ENCODE measurements around the gene PAF1. TPM values are rescaled to one million over a fixed set of nuclear protein-coding genes. Genes with fewer than 3 reads are reported as not detected.

Gene PAF1
- total and polyA plus RNA-seq, 2 donors (not counting 1 experiment from before 2014, with no cell fraction given): 46.4 to 65.5 TPM

DNA sequence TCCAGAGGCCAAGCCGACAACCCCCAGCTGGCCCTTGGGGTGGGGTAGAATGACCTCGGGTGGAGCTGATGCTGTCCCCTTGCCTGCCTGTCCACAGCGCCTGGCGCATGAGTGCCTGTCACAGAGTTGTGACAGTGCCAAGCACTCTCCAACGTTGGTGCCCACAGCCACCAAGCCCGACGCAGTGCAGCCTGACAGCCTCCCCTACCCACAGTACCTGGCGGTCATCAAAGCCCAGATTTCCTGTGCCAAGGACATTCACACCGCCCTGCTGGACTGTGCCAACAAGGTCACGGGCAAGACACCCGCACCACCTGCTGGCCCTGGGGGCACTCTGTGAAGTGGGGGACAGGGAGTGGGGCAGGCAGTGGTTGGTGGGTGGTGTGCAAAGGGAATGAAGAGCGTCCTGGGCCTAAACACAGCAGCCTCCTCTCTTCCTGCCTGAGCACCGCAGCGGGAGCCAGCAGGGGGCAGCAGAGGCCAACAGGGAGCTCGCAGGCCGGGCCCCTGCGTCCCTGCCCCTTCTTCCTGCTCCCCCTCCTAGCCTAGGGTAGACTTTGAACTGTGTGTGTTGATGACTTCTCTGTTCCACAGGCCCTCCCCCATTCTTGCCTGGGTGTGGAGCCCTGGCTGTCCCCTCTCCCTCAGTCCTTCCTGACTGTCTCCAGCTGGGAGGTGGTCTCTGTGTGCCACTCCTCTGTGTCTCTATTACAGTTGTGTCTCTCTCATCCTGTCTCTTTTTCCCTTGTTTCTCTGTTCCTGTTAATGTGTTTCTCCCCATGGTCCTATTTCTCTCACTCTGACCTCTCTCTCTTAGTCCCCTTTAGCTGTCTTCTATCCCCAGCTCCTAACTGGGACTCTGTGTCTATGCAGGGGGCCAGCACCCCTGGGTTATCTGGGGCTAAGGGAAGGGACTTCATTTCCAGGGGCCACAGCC lies 6.7 kb upstream of the PAF1 start:
- Histone ChIP-seq H3K9me3 (ENCODE audit: control insufficient read depth, insufficient read depth, low read depth, low read length) (no peaks in the 10 kb centered on the region), H3K27ac (ENCODE audit: insufficient read depth, low read length) (peak overlapping the region; percentile 83), H3K79me2 (ENCODE audit: control insufficient read depth, insufficient read depth, low read length) (peaks cover 2% of the 10 kb centered on the region), H3K9ac (ENCODE audit: insufficient read depth, low read length) (peak overlapping the region; percentile 54), H2AFZ (ENCODE audit: low read length) (no peak overlapping the region), H3K36me3 (ENCODE audit: control insufficient read depth, insufficient read depth, low read length) (peaks cover 10% of the 10 kb centered on the region), H3K4me3 (replicated peaks in 1 of 4; ENCODE audit: control extremely low read depth in 1 of 4, insufficient read depth in 1 of 4, low read depth in 3 of 4, low read length in 4 of 4) (peak overlapping the region in 1 of 4 experiments; percentile 1), H3K27me3 (ENCODE audit: control insufficient read depth, insufficient read depth, low read length) (no peaks in the 10 kb centered on the region), H3K4me2 (ENCODE audit: extremely low read depth, insufficient read depth, low read length) (no peak overlapping the region), H4K20me1 (ENCODE audit: control insufficient read depth, extremely low read depth, insufficient read depth, low read length) (no peaks in the 10 kb centered on the region), H3K4me1 (ENCODE audit: control insufficient read depth, extremely low read depth, insufficient read depth, low read length) (peaks cover 28% of the 10 kb centered on the region)
- TF ChIP-seq EZH2 (IDR thresholded peaks at IDR 0.05; ENCODE audit: low read length, missing control alignments): no peak
- TF ChIP-seq, protein P1, sequence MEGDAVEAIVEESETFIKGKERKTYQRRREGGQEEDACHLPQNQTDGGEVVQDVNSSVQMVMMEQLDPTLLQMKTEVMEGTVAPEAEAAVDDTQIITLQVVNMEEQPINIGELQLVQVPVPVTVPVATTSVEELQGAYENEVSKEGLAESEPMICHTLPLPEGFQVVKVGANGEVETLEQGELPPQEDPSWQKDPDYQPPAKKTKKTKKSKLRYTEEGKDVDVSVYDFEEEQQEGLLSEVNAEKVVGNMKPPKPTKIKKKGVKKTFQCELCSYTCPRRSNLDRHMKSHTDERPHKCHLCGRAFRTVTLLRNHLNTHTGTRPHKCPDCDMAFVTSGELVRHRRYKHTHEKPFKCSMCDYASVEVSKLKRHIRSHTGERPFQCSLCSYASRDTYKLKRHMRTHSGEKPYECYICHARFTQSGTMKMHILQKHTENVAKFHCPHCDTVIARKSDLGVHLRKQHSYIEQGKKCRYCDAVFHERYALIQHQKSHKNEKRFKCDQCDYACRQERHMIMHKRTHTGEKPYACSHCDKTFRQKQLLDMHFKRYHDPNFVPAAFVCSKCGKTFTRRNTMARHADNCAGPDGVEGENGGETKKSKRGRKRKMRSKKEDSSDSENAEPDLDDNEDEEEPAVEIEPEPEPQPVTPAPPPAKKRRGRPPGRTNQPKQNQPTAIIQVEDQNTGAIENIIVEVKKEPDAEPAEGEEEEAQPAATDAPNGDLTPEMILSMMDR (conservative IDR thresholded peaks at IDR 0.05 in 1 of 2, IDR thresholded peaks at IDR 0.05 in 1 of 2; ENCODE audit: low read depth in 1 of 2, low read length in 2 of 2): peak; percentile 88 to 92
- DNase-seq (ENCODE audit: low read depth in 2 of 2): peak; percentile 63 to 88

DNA sequence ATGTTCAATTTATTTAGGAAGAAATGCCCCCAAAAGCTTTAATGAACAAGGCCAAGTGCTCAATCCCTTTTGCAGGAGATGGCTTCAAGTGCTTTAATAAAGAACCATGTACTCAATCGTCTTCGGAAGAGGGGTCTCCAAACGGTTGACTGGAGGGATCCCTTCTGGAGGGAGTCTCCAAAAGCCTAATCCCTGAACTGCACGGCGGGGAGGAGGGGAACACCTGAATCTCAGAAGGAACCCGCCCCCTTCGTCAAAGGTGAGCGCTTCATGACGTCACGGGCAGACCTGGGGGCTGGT lies 505 bp downstream of the PAF1 start:
- peak overlapping the region; percentile 99 for H3K27ac ChIP-seq (ENCODE audit: insufficient read depth, low read length)
- no peak overlapping the region for H2AFZ ChIP-seq (ENCODE audit: low read length)
- TF ChIP-seq, protein P1 (conservative IDR thresholded peaks at IDR 0.05 in 1 of 2, IDR thresholded peaks at IDR 0.05 in 1 of 2; ENCODE audit: low read depth in 1 of 2, low read length in 2 of 2): no peak
- no peak for TF ChIP-seq EZH2 (IDR thresholded peaks at IDR 0.05; ENCODE audit: low read length, missing control alignments)
- H3K27me3 ChIP-seq (ENCODE audit: control insufficient read depth, insufficient read depth, low read length): no peaks in the 10 kb centered on the region
- DNase-seq (ENCODE audit: low read depth in 2 of 2): peak in 1 of 2 donors; percentile 9
- peaks cover 27% of the 10 kb centered on the region for H3K79me2 ChIP-seq (ENCODE audit: control insufficient read depth, insufficient read depth, low read length)
- peak overlapping the region; percentile 77 to 98 (median 92) for H3K4me3 ChIP-seq (replicated peaks in 1 of 4; ENCODE audit: control extremely low read depth in 1 of 4, insufficient read depth in 1 of 4, low read depth in 3 of 4, low read length in 4 of 4)
- H3K4me1 ChIP-seq (ENCODE audit: control insufficient read depth, extremely low read depth, insufficient read depth, low read length): peaks cover 10% of the 10 kb centered on the region
- no peaks in the 10 kb centered on the region for H4K20me1 ChIP-seq (ENCODE audit: control insufficient read depth, extremely low read depth, insufficient read depth, low read length)
- H3K36me3 ChIP-seq (ENCODE audit: control insufficient read depth, insufficient read depth, low read length): peaks cover 31% of the 10 kb centered on the region
- H3K4me2 ChIP-seq (ENCODE audit: extremely low read depth, insufficient read depth, low read length): peak overlapping the region; percentile 98
- H3K9me3 ChIP-seq (ENCODE audit: control insufficient read depth, insufficient read depth, low read depth, low read length): no peaks in the 10 kb centered on the region
- peak overlapping the region; percentile 98 for H3K9ac ChIP-seq (ENCODE audit: insufficient read depth, low read length)

DNA sequence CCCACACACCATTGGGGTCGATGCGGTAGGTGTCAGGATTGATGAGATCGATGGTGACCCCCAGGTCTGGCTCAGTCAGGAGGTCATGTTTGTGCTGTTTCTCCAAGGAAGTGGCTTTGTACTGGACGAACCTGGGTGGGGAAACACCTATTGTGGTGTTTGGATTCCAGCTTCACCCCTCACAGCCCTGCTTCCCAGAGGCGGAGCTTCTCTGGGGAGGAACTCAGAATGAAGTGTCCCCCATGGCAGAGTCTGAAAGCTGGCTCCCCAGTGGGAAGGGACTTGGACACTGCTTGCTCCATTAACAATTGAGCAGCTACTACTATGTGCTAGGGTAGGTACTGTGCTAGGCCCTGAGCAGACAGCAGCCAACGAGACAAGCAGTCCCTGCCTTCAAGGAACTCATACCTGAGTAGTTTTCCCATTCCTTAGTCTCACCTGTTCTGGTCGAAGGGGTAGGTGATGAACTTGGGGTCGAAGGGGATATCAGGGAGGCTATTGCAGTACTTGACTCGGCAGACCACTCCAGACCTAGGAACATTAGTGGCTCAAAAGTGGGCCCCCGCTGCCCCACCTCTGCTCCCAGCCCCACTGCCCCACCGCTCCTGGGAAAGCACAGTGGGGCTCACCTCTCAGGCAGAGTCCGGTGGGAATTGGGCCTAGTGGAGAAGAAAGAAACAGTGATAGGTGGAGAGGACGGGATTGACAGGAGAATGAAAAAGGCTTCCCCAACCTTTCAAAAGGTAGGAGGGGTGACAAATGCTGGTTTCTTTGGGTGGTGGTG lies 1.1 kb downstream of the PAF1 start:
- peak overlapping the region; percentile 98 for H3K4me2 ChIP-seq (ENCODE audit: extremely low read depth, insufficient read depth, low read length)
- no peaks in the 10 kb centered on the region for H4K20me1 ChIP-seq (ENCODE audit: control insufficient read depth, extremely low read depth, insufficient read depth, low read length)
- H2AFZ ChIP-seq (ENCODE audit: low read length): no peak overlapping the region
- peak overlapping the region; percentile 98 for H3K9ac ChIP-seq (ENCODE audit: insufficient read depth, low read length)
- H3K27ac ChIP-seq (ENCODE audit: insufficient read depth, low read length): peak overlapping the region; percentile 99
- H3K9me3 ChIP-seq (ENCODE audit: control insufficient read depth, insufficient read depth, low read depth, low read length): no peaks in the 10 kb centered on the region
- H3K4me3 ChIP-seq (replicated peaks in 1 of 4; ENCODE audit: control extremely low read depth in 1 of 4, insufficient read depth in 1 of 4, low read depth in 3 of 4, low read length in 4 of 4): peak overlapping the region; percentile 77 to 98 (median 92)
- peaks cover 27% of the 10 kb centered on the region for H3K79me2 ChIP-seq (ENCODE audit: control insufficient read depth, insufficient read depth, low read length)
- TF ChIP-seq EZH2 (IDR thresholded peaks at IDR 0.05; ENCODE audit: low read length, missing control alignments): no peak
- TF ChIP-seq, protein P1 (conservative IDR thresholded peaks at IDR 0.05 in 1 of 2, IDR thresholded peaks at IDR 0.05 in 1 of 2; ENCODE audit: low read depth in 1 of 2, low read length in 2 of 2): no peak
- peaks cover 34% of the 10 kb centered on the region for H3K36me3 ChIP-seq (ENCODE audit: control insufficient read depth, insufficient read depth, low read length)
- no peak for DNase-seq (ENCODE audit: low read depth in 2 of 2)
- H3K4me1 ChIP-seq (ENCODE audit: control insufficient read depth, extremely low read depth, insufficient read depth, low read length): peaks cover 10% of the 10 kb centered on the region
- H3K27me3 ChIP-seq (ENCODE audit: control insufficient read depth, insufficient read depth, low read length): no peaks in the 10 kb centered on the region
